Hepatocyte (in vitro differentiated cells): ENCODE results near the gene DNAH6.

Experiments
- CTCF ChIP-seq: fragments of 200-600 bp; sonication (generic); IDR thresholded peaks from 2 replicates; pipeline ENCODE4 v1.5.1; 2016; ENCODE audit warnings: antibody characterized with exemption, mild to moderate bottlenecking; ENCODE audit not compliant: poor library complexity
- EZH2 ChIP-seq: fragments of 200-600 bp; sonication (generic); IDR thresholded peaks from 2 replicates; pipeline ENCODE4 v1.6.1; 2016; ENCODE audit warnings: antibody characterized with exemption, mild to moderate bottlenecking, borderline replicate concordance
- EZH2phosphoT487 ChIP-seq: fragments of 200-600 bp; sonication (generic); IDR thresholded peaks from one replicate; pipeline ENCODE4 v1.6.1; 2018; ENCODE audit warnings: antibody characterized with exemption, mild to moderate bottlenecking, low read depth, moderate library complexity; ENCODE audit not compliant: unreplicated experiment, severe bottlenecking

- TF ChIP-seq CTCF (no peak), EZH2 (no peak), EZH2phosphoT487 (no peak)
Observed at GRCh38 chr2:84516234-84516986, at the start of gene DNAH6.
